WERI-Rb-1 (cell line): ENCODE measurements around the gene LRRC46.

Experiments
- DNase-seq: peaks from one replicate; pipeline ENCODE4 v3.0.0-alpha.2; 2020
- H3K27ac ChIP-seq: fragments of 250-450 bp; sonication (Bioruptor Pico); 2 replicates; pipeline ENCODE4 v1.5.1; 2020; ENCODE audit warnings: mild to moderate bottlenecking, moderate library complexity
- H3K27me3 ChIP-seq: fragments of 250-450 bp; sonication (Bioruptor Pico); 2 replicates; pipeline ENCODE4 v1.5.1; 2021; ENCODE audit warnings: mild to moderate bottlenecking, low read depth, moderate library complexity; ENCODE audit not compliant: insufficient read depth, severe bottlenecking
- H3K36me3 ChIP-seq: fragments of 250-450 bp; sonication (Bioruptor Pico); 2 replicates; pipeline ENCODE4 v1.5.1; 2020; ENCODE audit warnings: mild to moderate bottlenecking, moderate library complexity
- H3K4me3 ChIP-seq: 2 replicates; pipeline ENCODE4 v1.5.1; 2011; ENCODE audit warnings: low read depth, mild to moderate bottlenecking, control low read depth, low read length
- H3K9me3 ChIP-seq: fragments of 250-450 bp; sonication (Bioruptor Pico); 2 replicates; pipeline ENCODE4 v1.5.1; 2021; ENCODE audit warnings: mild to moderate bottlenecking, moderate library complexity; ENCODE audit not compliant: severe bottlenecking
- TF ChIP-seq, protein P1 (sequence below): IDR thresholded peaks from 2 replicates; pipeline ENCODE4 v1.5.1; 2011; ENCODE audit warnings: low read depth, mild to moderate bottlenecking, control low read depth, inconsistent platforms, low read length

Gene LRRC46

DNA sequence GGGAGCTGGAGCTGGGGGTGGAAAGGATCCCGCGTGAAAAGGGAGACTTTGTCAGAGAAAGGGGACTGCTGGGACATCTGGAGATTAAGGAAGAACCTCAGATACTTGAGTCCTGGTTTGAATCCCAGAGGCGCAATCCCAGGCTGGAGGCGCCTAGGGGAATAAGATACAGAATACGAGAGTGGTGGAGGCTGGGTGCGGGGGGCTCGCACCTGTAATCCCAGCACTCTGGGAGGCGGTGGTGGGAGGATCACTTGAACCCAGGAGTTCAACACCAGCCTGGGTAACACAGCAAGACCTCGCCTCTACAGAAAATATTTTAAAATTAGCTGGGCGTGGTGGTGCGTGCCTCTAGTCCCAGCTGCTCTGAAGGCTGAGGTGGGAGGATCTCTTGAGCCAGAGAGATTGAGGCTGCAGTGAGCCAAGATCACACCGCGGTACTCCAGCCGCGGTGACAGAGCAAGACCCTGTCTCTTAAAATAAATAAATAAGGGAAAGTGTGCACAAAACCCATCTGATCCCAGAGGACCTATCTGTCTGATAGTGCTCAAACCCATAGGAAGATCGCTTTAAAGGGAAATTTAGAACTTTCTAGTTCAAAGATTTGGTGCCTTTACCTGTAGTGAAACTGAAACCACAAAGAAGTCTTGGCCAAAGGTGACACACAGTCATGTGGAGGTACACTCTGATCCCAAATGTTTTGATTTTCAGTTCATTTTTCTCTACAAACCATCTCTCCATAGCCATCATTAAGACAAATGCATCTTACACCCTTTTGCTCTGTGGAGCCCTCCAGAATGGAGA lies 10.2 kb downstream of the LRRC46 start:
- peaks cover 40% of the 10 kb centered on the region for H3K36me3 ChIP-seq
- H3K9me3 ChIP-seq = no peaks in the 10 kb centered on the region
- peak overlapping the region; percentile 95 for H3K4me3 ChIP-seq
- TF ChIP-seq, protein P1, sequence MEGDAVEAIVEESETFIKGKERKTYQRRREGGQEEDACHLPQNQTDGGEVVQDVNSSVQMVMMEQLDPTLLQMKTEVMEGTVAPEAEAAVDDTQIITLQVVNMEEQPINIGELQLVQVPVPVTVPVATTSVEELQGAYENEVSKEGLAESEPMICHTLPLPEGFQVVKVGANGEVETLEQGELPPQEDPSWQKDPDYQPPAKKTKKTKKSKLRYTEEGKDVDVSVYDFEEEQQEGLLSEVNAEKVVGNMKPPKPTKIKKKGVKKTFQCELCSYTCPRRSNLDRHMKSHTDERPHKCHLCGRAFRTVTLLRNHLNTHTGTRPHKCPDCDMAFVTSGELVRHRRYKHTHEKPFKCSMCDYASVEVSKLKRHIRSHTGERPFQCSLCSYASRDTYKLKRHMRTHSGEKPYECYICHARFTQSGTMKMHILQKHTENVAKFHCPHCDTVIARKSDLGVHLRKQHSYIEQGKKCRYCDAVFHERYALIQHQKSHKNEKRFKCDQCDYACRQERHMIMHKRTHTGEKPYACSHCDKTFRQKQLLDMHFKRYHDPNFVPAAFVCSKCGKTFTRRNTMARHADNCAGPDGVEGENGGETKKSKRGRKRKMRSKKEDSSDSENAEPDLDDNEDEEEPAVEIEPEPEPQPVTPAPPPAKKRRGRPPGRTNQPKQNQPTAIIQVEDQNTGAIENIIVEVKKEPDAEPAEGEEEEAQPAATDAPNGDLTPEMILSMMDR = no peak
- peak overlapping the region; percentile 79 for H3K27ac ChIP-seq
- no peak for DNase-seq
- no peaks in the 10 kb centered on the region for H3K27me3 ChIP-seq

DNA sequence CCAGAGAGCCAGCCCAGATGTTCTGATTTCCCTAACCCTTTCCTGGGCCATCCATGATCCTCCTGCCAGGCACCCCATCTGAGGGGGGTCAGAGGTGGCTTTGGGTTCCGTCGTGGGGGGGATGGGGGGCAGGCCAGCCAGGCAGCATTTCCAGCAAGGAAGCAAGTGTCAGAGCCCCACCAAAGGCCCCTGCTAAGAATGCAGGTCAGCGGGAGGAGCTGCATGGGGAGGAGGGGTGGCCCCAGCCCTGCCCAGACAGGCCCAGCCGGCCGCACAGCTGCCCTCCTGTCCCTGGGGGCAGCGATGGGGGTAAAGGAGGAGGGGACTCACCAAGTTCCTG lies 11.9 kb downstream of the LRRC46 start:
- no peak for DNase-seq
- Histone ChIP-seq H3K4me3 (no peak overlapping the region), H3K27me3 (no peaks in the 10 kb centered on the region), H3K36me3 (peaks cover 35% of the 10 kb centered on the region), H3K27ac (peak overlapping the region; percentile 43), H3K9me3 (no peaks in the 10 kb centered on the region)
- TF ChIP-seq, protein P1 = no peak

DNA sequence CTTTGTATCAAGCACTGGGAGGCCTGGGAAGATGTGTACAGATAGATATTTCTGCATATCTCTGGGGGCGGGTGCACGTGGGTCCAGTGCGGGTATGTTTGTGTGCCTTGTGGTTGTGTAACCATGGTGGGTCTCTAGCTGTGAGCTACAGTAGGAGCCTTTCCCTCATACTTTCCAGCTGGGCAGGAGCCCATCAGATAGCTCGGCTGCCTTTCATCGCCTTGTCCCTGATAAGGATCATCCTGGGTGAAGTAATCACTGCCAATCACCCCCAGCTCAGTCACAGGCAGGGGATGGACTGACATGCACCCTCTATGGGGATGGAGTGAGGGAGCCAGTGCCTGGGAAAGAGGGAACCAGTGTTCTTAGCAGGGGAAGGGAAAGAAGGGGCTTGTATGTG lies 12.8 kb downstream of the LRRC46 start:
- TF ChIP-seq, protein P1 = no peak
- Histone ChIP-seq H3K27me3 (no peaks in the 10 kb centered on the region), H3K9me3 (no peaks in the 10 kb centered on the region), H3K4me3 (no peak overlapping the region), H3K36me3 (peaks cover 27% of the 10 kb centered on the region), H3K27ac (no peak overlapping the region)
- no peak for DNase-seq

DNA sequence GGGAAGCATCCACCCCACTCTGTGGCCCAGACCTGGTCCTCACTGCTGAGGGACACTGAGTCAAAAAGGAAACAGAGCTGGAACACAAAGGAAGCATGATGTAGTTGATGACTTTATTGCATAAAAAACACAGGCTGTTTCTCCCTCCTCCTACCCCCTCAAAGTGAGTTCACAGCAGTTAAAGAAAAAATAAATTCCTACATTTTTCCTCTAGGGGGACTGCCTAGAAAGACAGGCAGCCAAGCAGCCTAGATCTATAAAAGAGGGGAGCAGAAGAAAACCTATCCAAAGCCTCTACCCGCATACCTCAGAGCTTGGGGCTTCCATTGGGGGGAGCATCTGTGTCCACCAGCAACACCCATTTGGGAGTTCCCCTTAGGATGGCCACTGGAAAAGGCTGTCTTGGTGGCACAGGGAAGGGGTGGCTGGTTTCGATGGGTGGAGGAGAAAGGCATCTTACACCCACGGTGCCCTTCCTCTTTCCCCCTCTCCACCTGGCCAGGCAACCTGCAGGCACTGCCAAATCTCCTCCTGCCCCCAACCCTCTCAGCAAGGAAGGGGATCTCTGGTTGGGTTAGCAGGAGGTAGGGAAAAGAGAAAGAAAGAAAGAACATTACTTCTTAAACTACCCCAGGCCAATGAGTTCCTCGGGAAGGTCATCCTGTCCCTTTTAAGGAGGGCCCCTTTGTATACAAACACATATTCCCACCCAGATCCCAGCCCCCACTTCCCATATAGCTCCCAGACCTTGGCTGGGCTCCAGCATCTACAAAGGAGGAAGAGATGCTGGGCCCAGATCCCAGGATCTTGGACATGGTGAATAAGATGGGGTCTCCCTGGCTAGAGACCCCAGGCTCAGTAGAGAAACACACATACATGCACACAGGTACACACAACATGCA lies 13.6 kb downstream of the LRRC46 start:
- no peak for DNase-seq
- Histone ChIP-seq H3K9me3 (no peaks in the 10 kb centered on the region), H3K4me3 (no peak overlapping the region), H3K27me3 (no peaks in the 10 kb centered on the region), H3K36me3 (peaks cover 22% of the 10 kb centered on the region), H3K27ac (no peak overlapping the region)
- TF ChIP-seq, protein P1 = peak; percentile 34; the same call in 1 of the 2 replicates

DNA sequence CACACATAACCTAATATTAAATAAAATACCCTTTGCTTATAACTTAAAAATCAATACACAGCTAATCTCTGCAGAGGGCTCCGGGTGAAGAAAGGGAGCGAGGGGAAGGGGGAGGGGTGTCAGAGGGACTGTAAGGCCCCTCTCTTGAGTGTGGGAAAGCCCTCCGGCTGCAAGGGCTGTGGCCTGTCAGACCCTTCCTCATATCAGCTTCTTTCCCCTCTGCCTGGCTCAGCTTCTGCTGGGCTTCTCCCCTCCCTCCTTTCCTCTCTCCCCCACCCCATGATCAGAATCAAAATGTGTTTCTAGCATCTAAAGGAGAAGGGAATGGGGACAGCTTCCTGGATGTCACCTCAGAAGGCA lies 14.2 kb downstream of the LRRC46 start:
- Histone ChIP-seq H3K36me3 (peaks cover 17% of the 10 kb centered on the region), H3K27me3 (no peaks in the 10 kb centered on the region), H3K27ac (no peak overlapping the region), H3K4me3 (no peak overlapping the region), H3K9me3 (no peaks in the 10 kb centered on the region)
- TF ChIP-seq, protein P1 = no peak
- DNase-seq = no peak
